Non-pigmented ciliary epithelial cell (primary cell): Measurements from ENCODE around the gene CALN1.

Experiments
- DNase-seq: peaks from one replicate; pipeline ENCODE4 v3.0.0-alpha.2; 2010; ENCODE audit warnings: low read depth

CALN1 gene

DNA sequence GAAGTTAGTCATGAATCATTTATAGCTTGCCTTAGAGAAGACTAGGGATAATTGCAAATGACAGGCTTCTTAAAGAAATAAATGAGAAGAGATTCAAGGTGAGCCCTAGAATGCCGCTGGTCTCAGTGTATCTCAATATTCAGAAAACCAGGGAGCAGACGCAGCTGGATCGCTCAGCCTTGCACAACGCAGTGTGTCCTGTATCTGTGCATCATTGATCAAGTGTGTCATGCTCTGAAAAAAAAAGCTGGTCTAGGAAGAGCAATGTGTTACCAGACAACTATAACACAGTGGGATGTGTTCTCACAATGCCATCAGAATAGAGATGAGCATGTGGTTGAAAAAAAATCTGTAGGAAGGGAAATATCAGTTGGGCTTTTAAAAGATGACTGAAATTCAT, 230.1 kb downstream of the CALN1 start:
- DNase-seq, result no peak

DNA sequence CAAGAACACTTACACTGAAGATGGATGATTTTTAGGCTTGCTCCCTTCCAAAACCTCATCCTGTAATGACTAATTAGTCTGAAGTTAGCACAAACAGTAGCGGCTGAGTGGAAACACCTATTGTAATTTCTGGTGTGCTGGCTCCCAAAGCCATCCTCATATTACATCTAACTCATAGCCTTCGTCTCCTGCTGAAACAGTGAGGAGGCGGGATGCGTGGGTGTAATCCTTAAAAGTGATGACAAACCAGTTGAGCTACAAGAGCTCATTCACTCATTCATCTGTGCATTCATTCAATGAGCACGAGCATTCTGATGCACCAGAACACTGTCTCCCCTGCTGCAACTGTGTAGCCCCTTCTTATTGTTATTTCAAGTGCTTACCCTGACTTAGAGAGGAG, 235.3 kb downstream of the CALN1 start:
- DNase-seq, result no peak

- no peak for DNase-seq
Measured at GRCh38 chr7:72170475-72170874, 241.7 kb downstream of the CALN1 start.

DNA sequence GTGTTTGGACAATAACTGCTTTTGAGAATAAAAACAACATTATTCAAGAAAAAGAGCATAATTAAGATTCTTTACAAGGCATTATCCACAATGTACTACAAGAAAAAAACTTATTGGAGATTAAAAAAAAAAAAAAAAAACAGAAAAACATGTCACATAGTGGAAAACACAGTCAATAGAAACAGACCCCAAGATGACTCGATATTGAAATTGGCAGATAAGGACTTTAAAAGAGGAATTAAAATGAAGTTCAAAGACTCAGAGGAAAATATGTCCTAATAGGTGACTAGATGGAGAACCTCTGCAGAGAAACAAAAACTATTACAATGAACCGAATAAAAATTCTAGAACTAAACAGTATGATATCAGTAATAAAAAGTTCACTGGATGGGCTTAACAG, 248.9 kb downstream of the CALN1 start:
- DNase-seq, result no peak

GRCh38 chr7:72161534-72161933, 250.6 kb downstream of the CALN1 start:
- no peak for DNase-seq

DNA sequence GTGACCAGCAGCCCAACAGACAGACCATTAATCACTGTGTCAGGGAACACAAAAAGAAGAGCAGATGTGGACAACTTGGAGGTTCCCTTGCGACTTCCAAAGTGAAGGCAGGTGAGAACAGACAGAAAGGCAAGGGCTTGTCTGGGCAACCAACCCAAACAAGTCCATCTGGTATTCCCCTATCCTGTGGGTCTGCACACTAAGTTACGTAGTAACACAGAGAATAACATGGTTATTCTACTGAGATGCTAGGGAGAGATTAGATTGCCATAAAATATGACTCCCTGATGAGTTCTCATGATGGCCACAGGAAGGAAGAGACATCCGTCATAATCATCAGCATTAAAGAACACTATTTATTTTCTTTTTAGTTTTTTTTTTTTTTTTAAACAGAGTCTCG, 252.2 kb downstream of the CALN1 start:
- no peak for DNase-seq

DNA sequence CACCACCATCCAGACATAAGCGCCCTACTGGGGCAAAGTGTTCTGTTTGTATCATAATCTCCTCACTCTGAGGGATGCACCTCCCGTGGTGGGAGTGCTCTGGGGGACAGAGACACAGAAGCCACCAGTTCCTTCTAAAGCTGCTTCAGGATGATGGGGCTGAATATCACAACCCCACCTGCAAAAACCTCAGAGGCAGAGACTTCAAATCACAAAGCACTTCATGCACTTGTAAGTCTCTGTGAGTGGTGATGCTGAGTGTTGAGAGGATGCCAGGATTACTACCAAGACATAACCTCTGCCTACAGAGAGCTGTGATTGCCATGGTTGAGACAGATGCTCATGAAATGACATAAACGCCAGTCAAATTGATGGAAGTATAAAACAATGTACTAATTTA, 255.5 kb downstream of the CALN1 start:
- DNase-seq, result no peak

DNA sequence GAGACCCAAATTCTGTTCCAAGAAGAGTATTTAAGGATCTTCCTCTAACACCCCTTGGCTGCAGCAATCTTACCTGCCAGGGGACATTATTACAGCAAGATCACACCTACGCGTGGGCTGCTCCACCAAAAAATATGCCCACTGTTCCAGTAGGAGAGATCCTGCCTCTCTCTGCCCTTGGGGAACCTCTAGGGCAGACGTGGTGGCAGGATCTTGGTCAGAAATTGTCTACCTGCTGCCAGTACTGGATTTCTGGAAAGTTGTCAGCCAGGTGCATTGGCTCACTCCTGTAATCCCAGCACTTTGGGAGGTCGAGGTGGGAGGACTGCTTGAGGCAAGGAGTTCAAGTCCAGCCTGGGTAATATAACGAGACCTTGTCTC, 259.0 kb downstream of the CALN1 start:
- no peak for DNase-seq

DNA sequence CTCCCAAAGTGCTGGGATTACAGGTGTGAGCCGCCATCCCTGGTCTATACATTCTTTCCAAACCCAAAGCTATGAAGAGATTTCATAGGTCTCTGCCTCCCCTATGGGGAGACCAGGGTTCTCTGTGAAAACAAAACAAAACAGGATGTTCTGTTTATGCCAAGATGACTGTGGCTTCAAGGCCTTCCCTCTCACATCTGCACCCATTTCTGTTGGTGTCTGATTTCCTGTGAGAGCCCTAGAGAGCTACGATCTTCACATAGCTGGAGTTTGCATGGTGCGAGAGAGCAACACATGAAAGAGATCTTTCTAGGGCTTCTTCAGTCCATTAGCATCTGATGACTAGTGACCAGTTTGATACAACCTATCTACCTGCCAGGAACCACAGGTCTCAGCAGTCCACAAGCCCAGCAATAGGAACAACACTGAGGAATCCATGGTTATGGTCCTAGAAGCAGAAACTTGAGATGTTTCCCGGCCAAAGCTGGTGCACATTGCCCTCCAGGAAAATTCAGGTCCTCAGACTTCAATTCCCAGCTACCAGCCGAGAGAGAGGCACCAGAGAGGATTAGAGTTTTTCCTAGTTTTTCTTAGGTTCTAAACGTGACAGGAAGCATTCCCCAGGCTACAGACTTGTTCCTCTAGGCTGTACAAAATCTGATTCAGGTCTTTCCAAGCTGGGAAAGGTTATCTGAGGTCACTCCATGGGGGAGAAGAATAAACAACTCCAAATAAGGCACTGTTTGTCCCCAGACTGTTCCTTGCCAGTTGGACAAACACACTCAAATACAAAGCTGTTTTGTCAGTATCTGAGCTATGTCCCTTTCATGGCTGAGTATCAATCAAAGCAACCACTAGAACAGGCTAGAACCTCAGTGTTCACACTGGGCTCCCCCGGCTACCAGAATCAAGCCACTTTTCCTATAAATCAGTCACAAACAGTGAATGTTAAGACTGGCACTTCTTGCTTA, 259.7 kb downstream of the CALN1 start:
- no peak for DNase-seq

DNA sequence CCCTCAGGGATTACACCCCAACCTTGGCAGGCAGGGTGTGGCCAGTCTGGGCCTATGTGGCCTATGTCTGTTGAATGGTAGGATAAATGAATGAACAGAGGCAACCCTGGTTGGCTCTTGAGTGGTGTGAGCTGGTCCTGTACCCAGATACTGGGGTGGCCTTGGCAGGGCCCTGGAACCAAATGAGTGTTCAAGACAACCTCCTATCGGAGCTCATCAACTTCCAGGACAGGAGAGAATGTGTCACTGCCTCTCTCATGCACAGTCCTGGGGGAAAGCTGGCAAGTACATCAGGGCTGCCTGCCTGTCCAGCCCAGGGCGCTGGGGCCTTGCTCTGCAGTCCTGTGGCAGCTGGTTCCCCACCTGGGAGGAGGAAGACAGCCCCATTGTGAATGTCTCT, 271.6 kb downstream of the CALN1 start:
- no peak for DNase-seq

- DNase-seq, result no peak
Measured at GRCh38 chr7:72127136-72127535, 285.0 kb downstream of the CALN1 start.

DNA sequence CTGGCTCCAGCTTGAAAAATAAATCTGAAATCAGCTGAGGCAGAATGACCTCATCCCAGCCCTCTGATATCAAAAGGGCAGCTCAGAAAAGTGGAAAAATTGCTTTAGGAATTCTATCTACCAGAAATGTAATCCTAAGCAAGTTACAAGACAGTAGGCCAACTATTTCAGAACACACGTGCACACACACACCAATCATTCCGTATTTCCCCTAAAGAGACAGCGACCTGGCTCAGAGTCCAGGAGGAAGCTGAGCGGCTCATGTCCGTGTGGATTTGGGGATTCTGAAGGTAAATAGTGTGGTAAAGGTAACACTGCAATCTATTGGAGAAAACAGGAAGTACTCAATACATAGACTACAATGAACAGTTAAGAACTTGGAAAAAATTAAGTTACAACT, 288.2 kb downstream of the CALN1 start:
- no peak for DNase-seq

DNA sequence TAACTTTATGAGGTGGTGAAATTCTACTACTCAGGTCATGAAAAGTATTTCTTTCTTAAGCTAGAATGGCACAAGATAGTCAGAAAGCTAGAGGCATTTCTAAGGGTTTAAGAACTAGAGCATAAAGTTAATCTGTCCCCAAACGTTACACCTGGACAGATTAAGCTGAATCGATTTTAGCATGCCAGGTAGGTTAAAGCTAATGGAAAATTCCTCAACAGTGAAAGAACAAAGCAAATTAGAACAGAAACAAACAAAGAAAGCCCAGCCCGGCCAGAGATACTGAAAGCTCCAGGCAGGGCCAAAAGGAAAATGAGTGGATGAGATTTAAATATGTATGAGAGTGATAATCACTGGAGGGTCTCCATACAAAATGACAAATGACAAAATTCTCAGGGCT, 293.8 kb downstream of the CALN1 start:
- DNase-seq, result no peak

- DNase-seq, result no peak
Measured at GRCh38 chr7:72114129-72114528, 298.0 kb downstream of the CALN1 start.

GRCh38 chr7:72112992-72113391, 299.1 kb downstream of the CALN1 start:
- no peak for DNase-seq

- DNase-seq, result no peak
Measured at GRCh38 chr7:72112530-72112929, 299.6 kb downstream of the CALN1 start.

- no peak for DNase-seq
Measured at GRCh38 chr7:72111086-72111485, 301.1 kb downstream of the CALN1 start.

DNA sequence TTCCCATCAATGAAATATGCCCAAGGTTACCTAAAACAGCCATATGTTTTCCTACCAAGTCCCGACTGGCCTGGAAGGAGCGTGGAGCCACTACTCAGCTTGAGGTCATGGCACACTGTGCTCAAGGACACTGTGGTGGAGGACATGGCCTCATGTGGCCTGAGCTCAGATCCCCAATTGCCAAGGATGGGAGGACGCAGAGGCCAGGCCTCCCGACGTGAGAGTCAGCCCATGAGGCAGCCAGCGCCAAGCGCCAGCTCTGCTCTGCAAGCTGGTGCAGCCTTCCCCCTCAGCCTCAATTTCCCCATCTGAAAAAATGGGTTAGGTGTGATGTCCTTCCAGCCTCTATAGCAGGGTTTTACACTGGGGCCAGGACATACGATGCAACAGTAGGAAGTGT, 302.6 kb downstream of the CALN1 start:
- no peak for DNase-seq

GRCh38 chr7:72106405-72106804, 305.7 kb downstream of the CALN1 start:
- DNase-seq, result no peak

- no peak for DNase-seq
Measured at GRCh38 chr7:72101444-72101843, 310.7 kb downstream of the CALN1 start.

- DNase-seq, result no peak
Measured at GRCh38 chr7:72099784-72100183, 312.4 kb downstream of the CALN1 start.

GRCh38 chr7:72098807-72099580, 313.1 kb downstream of the CALN1 start:
- no peak for DNase-seq

DNA sequence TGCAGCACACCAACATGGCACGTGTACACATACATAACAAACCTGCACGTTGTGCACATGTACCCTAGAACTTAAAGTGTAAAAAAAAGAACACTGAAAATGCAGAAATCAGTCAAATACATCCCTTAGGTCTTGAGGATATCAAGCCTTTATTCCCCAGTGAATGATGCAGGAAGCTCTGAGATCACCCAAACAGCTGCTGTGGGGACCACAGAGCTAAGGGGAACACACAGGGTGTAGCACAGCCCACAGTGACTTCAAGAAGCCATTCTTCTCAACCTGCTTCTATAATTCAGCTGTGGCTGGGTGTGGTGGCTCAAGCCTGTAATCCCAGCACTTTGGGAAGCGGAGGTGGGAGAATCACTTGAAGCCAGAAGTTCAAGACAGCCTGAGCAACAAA, 314.9 kb downstream of the CALN1 start:
- DNase-seq, result no peak
